Common myeloid progenitor, CD34-positive (primary cell): ENCODE results near the gene ULK4.
"Not testable (repeated sequence)": the region's sequence is repeated elsewhere in the genome, so short reads cannot be mapped to it uniquely, and the experiment has no call there.

Experiments
- CTCF ChIA-PET: fragments of 350-600 bp; sonication (Branson Sonifier 250); formaldehyde crosslinking; loops from one replicate; lab custom pipeline; 2021; ENCODE audit warnings: antibody characterized with exemption; lab: Charles Lee
- POLR2A ChIA-PET: fragments of 350-600 bp; sonication (Branson Sonifier 250); formaldehyde crosslinking; loops from one replicate; lab custom pipeline; 2021; ENCODE audit warnings: antibody characterized with exemption; lab: Charles Lee
- DNase-seq, 3 donors: peaks; one replicate each; pipeline versions ENCODE4 v3.0.0 to v3.0.0-alpha.2; 2013
- H3K27ac ChIP-seq, 2 experiments: 1 replicate in 1 of 2; 2 replicates in 1 of 2; pipeline ENCODE4 v1.7.0; 2013; ENCODE audit warnings: inconsistent platforms in 2 of 2, low read length in 2 of 2, mild to moderate bottlenecking in 2 of 2, low read depth in 1 of 2, moderate library complexity in 1 of 2; ENCODE audit not compliant: severe bottlenecking in 2 of 2, insufficient read depth in 1 of 2, poor library complexity in 1 of 2
- H3K27me3 ChIP-seq, 5 experiments: replicated peaks in 2 of 5; 1 replicate in 3 of 5; 2 replicates in 2 of 5; pipeline versions ENCODE4 v1.6.1 to v1.7.0; 2013; ENCODE audit warnings: low read length in 4 of 5, mild to moderate bottlenecking in 2 of 5, moderate library complexity in 2 of 5, inconsistent platforms in 1 of 5; ENCODE audit not compliant: insufficient read depth in 5 of 5, control insufficient read depth in 4 of 5
- H3K36me3 ChIP-seq, 4 experiments: 1 replicate in 2 of 4; 2 replicates in 2 of 4; pipeline versions ENCODE4 v1.6.1 to v1.7.0; 2013; ENCODE audit warnings: low read length in 3 of 4, control low read depth in 1 of 4, mild to moderate bottlenecking in 1 of 4; ENCODE audit not compliant: control insufficient read depth in 4 of 4, insufficient read depth in 4 of 4
- H3K4me1 ChIP-seq, 4 experiments: 1 replicate in 3 of 4; 2 replicates in 1 of 4; pipeline versions ENCODE4 v1.6.1 to v1.7.1; 2013; ENCODE audit warnings: low read length in 3 of 4, mild to moderate bottlenecking in 3 of 4, control low read depth in 1 of 4, inconsistent platforms in 1 of 4, moderate library complexity in 1 of 4; ENCODE audit not compliant: control insufficient read depth in 4 of 4, insufficient read depth in 4 of 4; ENCODE audit errors: control extremely low read depth in 1 of 4
- H3K4me3 ChIP-seq, 7 experiments: 1 replicate in 4 of 7; 2 replicates in 3 of 7; pipeline versions ENCODE4 v1.5.1 to v1.7.0; 2013; ENCODE audit warnings: mild to moderate bottlenecking in 7 of 7, low read length in 6 of 7, moderate library complexity in 6 of 7, inconsistent platforms in 2 of 7, low read depth in 2 of 7, control low read depth in 1 of 7; ENCODE audit not compliant: insufficient read depth in 4 of 7, control insufficient read depth in 1 of 7; ENCODE audit errors: extremely low read depth in 1 of 7
- H3K9me3 ChIP-seq, 5 experiments: 1 replicate in 4 of 5; 2 replicates in 1 of 5; pipeline versions ENCODE4 v1.6.1 to v1.7.1; 2013; ENCODE audit warnings: low read length in 4 of 5, mild to moderate bottlenecking in 2 of 5, inconsistent platforms in 1 of 5, low read depth in 1 of 5, moderate library complexity in 1 of 5; ENCODE audit not compliant: control insufficient read depth in 4 of 5, insufficient read depth in 2 of 5; ENCODE audit errors: control extremely low read depth in 1 of 5
- WGBS: methylation state at CpG from one replicate; pipeline ENCODE4 v1.1.5; 2013; ENCODE audit not compliant: insufficient coverage; 5-methylcytosine and 5-hydroxymethylcytosine counted together

The ULK4 gene

DNA sequence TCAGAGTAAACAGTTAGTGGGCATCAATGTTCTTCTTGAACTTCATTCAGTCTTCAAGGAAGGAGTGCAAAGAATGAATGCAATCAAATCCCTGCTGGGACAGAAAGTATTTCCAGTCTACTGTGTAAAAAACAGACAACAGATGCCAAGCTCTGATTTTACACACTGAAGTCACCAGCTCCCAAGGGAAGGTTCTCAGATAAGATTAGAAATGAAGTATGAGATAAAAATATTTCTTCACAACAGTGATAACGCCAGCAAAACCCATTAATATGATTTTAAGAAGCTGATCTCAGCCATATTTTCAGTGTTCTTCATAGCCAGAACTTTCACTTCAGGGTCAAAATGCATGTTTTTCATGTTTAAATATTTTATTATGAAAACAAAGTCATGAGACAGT is 497.0 kb downstream of the ULK4 start:
- Histone ChIP-seq H3K36me3 (peaks cover 0 to 6% (median 0%) of the 10 kb centered on the region in 4 experiments), H3K27me3 (no peaks in the 10 kb centered on the region), H3K4me3 (no peak overlapping the region), H3K9me3 (peaks cover 0 to 12% (median 2%) of the 10 kb centered on the region in 5 experiments), H3K27ac (no peak overlapping the region), H3K4me1 (no peaks in the 10 kb centered on the region)
- ChIA-PET POLR2A (no interaction called here), CTCF (no interaction called here)
- WGBS = no CpG with 5 or more reads among the region's 1 CpG
- DNase-seq = no peak

DNA sequence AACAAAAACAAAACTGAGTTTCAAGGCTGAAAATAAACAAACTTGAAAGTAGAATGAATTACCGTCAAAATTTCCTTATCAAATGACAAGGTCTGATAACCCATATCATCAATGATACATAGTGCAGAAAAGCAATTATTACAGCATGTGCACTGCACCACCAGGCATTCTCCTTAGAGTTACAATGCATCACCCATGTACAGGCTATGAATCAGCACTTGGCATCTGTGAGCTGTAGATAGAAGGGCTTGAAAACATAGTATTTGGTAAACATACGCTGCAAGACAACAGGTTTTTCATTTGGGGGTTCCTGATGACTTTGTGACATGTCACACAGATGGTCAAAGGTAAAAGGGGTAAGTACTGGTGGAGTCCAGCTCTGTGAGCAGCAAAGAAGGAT is 497.5 kb downstream of the ULK4 start:
- H3K36me3 ChIP-seq = peaks cover 0 to 6% (median 0%) of the 10 kb centered on the region in 4 experiments
- no peak overlapping the region for H3K4me3 ChIP-seq
- H3K27me3 ChIP-seq = no peaks in the 10 kb centered on the region
- 100% methylated on average over 2 of the region's 2 CpGs for WGBS
- peaks cover 0 to 8% (median 2%) of the 10 kb centered on the region in 5 experiments for H3K9me3 ChIP-seq
- no peak overlapping the region for H3K27ac ChIP-seq
- no peaks in the 10 kb centered on the region for H3K4me1 ChIP-seq
- CTCF ChIA-PET = no interaction called here
- POLR2A ChIA-PET = interaction anchor here (0.7 kb wide), 1 partner anchor 69 kb away, joined by 8 read pairs; no protein-coding TSS in a partner anchor
- DNase-seq = no peak

DNA sequence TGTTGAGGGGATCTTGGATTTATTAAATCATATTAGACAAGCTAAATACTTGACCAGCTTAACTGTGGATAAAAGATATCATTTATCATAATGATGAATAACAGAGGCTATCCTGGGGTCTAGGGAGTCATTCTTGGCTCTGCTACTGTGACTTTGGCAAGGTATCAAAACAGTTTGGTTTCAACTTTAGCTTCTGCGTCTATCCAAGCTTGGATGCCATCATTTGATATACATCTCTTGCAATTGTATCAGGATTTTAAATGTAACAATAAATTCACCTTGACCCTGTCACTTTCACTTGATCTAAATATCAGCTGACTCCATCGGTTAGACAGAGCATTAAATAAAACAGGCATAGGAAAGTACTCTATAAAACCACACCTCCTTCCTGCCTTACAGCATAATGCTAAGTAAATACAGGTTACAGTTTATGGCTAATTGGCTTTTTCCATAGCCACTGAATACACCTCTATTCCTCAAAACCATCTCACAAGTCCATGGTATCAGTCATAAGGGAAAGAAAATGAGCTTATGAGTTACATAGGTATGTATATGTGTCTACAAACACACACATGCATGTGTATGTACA is 499.7 kb downstream of the ULK4 start:
- POLR2A ChIA-PET = no interaction called here
- H3K4me3 ChIP-seq = no peak overlapping the region
- peaks cover 0 to 6% (median 0%) of the 10 kb centered on the region in 4 experiments for H3K36me3 ChIP-seq
- peaks cover 0 to 3% (median 0%) of the 10 kb centered on the region in 5 experiments for H3K9me3 ChIP-seq
- CTCF ChIA-PET = no interaction called here
- no peaks in the 10 kb centered on the region for H3K27me3 ChIP-seq
- H3K27ac ChIP-seq = no peak overlapping the region
- 92% methylated on average over 2 of the region's 2 CpGs for WGBS
- no peak for DNase-seq
- H3K4me1 ChIP-seq = no peaks in the 10 kb centered on the region

DNA sequence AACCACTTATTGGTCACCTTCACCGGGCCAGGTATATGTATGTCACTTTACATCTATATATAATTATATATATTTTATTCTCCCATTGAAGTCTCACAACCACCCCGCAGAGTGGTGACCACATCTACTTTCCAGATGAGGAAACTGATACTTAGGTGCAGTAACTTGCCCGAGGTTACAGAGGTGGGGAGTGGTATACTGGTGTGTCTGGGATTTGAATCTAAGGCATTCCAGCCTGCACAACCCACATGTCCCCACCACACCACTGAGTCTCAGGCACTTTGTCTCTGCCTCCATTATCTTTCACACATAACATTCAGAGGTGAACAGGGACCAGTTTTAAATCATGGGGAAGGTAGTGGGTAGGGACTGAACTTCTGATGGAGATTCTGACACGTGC is 501.2 kb downstream of the ULK4 start:
- H3K9me3 ChIP-seq = peaks cover 0 to 3% (median 0%) of the 10 kb centered on the region in 5 experiments
- no peak for DNase-seq
- H3K27ac ChIP-seq = no peak overlapping the region
- no peak overlapping the region for H3K4me3 ChIP-seq
- no peaks in the 10 kb centered on the region for H3K4me1 ChIP-seq
- ChIA-PET POLR2A (no interaction called here), CTCF (no interaction called here)
- H3K27me3 ChIP-seq = no peaks in the 10 kb centered on the region
- H3K36me3 ChIP-seq = peaks cover 0 to 6% (median 0%) of the 10 kb centered on the region in 4 experiments
- no CpG with 5 or more reads among the region's 4 CpGs for WGBS

DNA sequence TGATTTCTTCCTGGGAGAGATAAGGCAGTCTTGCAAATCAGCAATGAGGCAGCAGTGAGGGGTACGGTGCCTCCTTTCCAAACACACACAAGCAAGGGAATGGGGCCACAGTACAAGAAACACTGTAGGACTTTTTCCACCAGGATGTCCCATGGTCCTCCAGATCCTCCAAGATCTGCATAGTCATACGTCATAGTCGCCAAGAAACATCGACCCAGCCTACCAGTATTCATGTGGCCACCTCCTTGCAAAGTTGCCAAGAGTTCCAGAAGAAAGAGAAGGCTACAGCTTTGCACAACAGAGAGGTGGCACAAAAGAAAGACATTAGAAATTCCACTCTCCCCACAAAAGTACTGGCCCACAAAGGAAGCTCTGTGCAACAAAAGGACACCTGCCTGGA is 504.7 kb downstream of the ULK4 start:
- peaks cover 0 to 3% (median 0%) of the 10 kb centered on the region in 5 experiments for H3K9me3 ChIP-seq
- POLR2A ChIA-PET = no interaction called here
- CTCF ChIA-PET = no interaction called here
- no peaks in the 10 kb centered on the region for H3K27me3 ChIP-seq
- no peaks in the 10 kb centered on the region for H3K4me1 ChIP-seq
- no peak overlapping the region for H3K4me3 ChIP-seq
- 86% methylated on average over 4 of the region's 4 CpGs for WGBS
- DNase-seq = no peak
- H3K36me3 ChIP-seq = peaks cover 0 to 5% (median 1%) of the 10 kb centered on the region in 4 experiments
- no peak overlapping the region for H3K27ac ChIP-seq

DNA sequence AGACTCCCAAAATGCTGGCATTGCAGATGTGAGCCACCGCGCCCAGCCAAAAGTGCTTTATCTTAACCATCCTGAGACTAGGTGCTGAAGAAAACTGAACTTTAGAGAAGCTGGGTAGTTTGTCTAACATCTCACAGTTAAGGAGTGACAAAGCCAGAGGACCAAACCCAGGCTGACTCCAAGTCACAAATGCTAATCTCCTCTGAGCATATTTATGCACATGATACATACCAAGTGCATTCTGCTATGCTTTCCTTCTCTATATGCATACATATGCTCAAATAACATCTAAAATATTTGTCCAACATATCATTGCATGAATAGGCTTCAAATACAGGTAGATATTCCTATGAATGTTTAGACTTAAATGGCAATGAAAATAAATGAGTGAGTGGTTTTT is 505.7 kb downstream of the ULK4 start:
- Histone ChIP-seq H3K27ac (no peak overlapping the region), H3K36me3 (peaks cover 0 to 3% (median 1%) of the 10 kb centered on the region in 4 experiments), H3K4me1 (no peaks in the 10 kb centered on the region), H3K9me3 (peaks cover 0 to under 1% (median 0%) of the 10 kb centered on the region in 5 experiments), H3K27me3 (no peaks in the 10 kb centered on the region), H3K4me3 (no peak overlapping the region)
- DNase-seq = no peak
- CTCF ChIA-PET = no interaction called here
- WGBS = 100% methylated on average over 2 of the region's 2 CpGs
- POLR2A ChIA-PET = no interaction called here

DNA sequence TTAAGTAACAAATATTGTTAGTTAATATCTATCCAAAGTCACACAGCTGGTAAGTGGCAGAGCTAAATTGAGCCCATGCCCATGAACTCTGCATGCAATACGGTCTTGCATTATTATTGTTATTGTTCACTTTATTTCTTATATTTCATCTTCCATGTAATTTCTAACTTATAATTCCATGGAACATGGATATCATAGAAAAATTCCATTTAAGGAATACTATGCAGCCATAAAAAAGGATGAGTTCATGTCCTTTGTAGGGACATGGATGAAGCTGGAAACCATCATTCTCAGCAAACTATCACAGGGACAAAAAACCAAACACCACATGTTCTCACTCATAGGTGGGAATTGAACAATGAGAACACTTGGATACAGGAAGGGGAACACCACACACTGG is 508.3 kb downstream of the ULK4 start:
- POLR2A ChIA-PET, H3K27ac ChIP-seq, CTCF ChIA-PET, H3K36me3 ChIP-seq, H3K4me3 ChIP-seq, DNase-seq, H3K9me3 ChIP-seq, H3K27me3 ChIP-seq, H3K4me1 ChIP-seq: not testable (repeated sequence)
- no CpG with 5 or more reads among the region's 1 CpG for WGBS
